Measurements from ENCODE around the gene UNC13A. TPM values are rescaled to one million over a fixed set of nuclear protein-coding genes. Genes with fewer than 3 reads are reported as not detected.

The UNC13A gene
- total and polyA plus RNA-seq, 12 donors = 0.02 to 0.72 (median 0.06) TPM; not detected in 2

DNA sequence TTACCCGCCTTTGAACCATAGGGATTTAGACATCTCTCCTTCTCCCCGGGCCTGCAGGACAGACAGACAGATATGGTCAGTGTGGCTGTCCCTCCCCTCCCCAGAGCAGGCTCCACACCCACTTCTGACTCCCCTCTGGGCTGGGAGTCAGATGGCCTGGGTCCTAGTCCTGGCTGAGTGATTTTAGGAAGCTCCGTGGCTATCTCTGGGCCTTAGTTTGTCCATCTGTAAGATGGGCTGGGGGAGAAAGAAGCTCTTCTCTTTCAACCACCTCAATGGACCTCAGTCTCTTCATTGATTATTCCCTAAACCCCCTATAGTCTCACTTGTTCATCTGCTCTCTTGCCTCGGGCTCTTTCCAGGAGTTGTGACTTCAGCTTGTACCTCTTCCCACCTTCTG, 35.5 kb downstream of the UNC13A start:
- no peaks in the 10 kb centered on the region for H3K36me3 ChIP-seq
- ATAC-seq (no peak), DNase-seq (no peak)
- no peak overlapping the region for H3K27ac ChIP-seq
- WGBS, 2 donors = 81 to 93% methylated on average over 4 of the region's 4 CpGs
- no peaks in the 10 kb centered on the region for H3K27me3 ChIP-seq
- no peak overlapping the region for H3K4me3 ChIP-seq
- peaks cover 0 to 13% (median 0%) of the 10 kb centered on the region in 11 donors for H3K9me3 ChIP-seq
- H3K4me1 ChIP-seq = no peaks in the 10 kb centered on the region
- TF ChIP-seq, protein P1, sequence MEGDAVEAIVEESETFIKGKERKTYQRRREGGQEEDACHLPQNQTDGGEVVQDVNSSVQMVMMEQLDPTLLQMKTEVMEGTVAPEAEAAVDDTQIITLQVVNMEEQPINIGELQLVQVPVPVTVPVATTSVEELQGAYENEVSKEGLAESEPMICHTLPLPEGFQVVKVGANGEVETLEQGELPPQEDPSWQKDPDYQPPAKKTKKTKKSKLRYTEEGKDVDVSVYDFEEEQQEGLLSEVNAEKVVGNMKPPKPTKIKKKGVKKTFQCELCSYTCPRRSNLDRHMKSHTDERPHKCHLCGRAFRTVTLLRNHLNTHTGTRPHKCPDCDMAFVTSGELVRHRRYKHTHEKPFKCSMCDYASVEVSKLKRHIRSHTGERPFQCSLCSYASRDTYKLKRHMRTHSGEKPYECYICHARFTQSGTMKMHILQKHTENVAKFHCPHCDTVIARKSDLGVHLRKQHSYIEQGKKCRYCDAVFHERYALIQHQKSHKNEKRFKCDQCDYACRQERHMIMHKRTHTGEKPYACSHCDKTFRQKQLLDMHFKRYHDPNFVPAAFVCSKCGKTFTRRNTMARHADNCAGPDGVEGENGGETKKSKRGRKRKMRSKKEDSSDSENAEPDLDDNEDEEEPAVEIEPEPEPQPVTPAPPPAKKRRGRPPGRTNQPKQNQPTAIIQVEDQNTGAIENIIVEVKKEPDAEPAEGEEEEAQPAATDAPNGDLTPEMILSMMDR (IDR thresholded peaks at IDR 0.05) = no peak
- intact Hi-C loops (cut with DNase I) = no loop called here

DNA sequence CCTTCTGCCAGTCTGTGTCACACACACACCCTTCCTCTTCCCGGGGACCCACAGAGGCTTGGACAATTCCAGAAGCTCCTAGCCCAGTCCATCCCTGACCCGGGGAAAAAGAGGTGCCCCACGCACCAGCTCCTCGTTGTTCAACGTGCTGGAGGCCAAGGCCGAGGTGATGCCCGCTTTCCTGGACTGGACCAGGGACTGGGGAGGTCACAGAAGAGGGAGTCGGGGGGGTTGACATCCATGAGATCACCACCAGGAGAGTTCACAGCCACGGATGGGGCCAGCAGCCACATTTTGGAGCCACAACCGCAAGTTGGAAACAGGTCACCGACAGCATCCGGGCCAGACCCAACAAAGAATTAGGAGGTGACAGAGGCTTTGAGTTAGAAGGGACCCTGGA, 39.4 kb downstream of the UNC13A start:
- no peaks in the 10 kb centered on the region for H3K4me1 ChIP-seq
- no peak overlapping the region for H3K27ac ChIP-seq
- ATAC-seq = no peak
- peaks cover 0 to 4% (median 0%) of the 10 kb centered on the region in 11 donors for H3K9me3 ChIP-seq
- TF ChIP-seq, protein P1 (IDR thresholded peaks at IDR 0.05) = no peak
- intact Hi-C loops (cut with DNase I) = no loop called here
- no peak for DNase-seq
- 79 to 81% methylated on average over 12 of the region's 12 CpGs for WGBS, 2 donors
- no peaks in the 10 kb centered on the region for H3K36me3 ChIP-seq
- H3K27me3 ChIP-seq = peaks cover 0 to 28% (median 18%) of the 10 kb centered on the region in 7 donors
- no peak overlapping the region for H3K4me3 ChIP-seq

DNA sequence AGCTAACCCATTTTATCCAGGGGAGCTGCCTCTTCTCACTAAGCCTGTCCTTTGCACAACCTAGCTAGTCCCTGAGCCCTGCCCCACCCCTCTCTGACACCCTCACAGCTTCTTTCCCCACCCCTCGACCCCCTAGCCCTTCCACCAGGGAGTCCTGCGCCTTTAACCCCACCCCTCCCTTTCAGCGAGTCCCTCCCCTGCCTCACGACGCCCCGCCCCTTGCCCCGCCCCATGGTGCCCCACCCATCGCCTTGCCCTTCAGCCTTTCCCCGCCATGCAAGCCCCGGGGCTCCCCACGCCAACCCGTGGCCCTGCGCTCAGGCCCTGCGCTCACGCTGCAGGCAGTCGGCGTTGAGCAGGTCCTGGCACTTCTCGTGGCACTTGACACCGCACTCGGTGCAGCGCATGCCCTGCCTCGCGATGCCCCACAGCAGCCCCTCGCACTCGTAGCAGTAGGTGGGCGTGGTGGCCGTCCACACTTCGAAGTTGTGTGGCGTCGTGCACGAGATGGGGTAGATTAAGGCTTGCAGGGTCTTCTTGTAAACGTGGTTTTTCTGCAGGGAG, 40.0 kb downstream of the UNC13A start:
- intact Hi-C loops (cut with DNase I) = no loop called here
- Histone ChIP-seq H3K4me1 (no peaks in the 10 kb centered on the region), H3K36me3 (no peaks in the 10 kb centered on the region), H3K27ac (no peak overlapping the region), H3K27me3 (peaks cover 0 to 31% (median 18%) of the 10 kb centered on the region in 7 donors), H3K9me3 (no peaks in the 10 kb centered on the region), H3K4me3 (no peak overlapping the region)
- ATAC-seq (no peak), DNase-seq (no peak)
- TF ChIP-seq, protein P1 (IDR thresholded peaks at IDR 0.05) = no peak
- 75 to 77% methylated on average over 27 to 32 of the region's 32 CpGs for WGBS, 2 donors

DNA sequence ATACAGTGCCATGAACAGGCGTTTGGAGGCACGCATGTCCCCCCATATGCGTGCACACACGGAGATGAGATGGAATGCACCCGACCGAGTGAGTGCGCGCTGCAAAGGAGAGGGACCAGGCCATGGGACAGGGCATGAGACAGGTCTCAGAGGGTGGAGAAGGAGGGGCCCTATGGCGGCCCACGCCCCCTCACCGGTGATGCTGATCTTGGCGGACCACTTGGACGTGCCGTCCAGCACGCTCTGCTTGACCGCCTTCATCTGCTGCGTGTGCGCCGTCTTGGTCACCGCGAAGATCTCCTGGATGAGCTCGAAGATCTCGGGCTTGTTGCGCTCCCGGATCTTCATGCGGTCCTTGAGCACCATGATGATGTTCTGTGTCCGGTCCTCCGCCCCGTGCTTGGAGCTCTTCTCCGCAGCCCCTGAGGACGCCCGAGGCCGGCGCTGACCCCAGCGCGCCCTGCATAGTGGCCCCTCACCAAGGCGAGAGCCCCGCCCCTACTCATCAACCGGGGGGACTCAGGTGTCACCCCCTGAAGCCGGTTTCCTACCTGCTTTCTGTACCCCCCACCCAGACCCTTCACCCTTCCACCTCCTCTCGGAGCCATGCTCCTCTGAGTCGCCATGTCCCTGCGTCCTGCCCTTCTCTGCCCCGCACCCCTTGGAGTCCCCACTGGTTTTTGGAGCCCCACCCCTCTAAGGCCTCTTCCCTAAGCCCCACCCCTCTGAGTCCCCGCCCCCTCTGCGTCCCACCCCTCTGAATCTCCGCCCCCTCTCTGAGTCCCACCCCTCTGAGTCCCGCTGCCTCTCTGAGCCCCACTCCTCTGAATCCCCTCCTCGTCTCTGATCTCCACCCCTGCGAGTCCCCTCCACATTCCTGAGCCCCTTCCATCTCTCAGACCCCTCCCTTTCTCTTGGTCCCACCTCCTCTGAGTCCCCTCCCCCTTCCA, 40.8 kb downstream of the UNC13A start:
- Histone ChIP-seq H3K36me3 (no peaks in the 10 kb centered on the region), H3K27ac (no peak overlapping the region), H3K27me3 (peaks cover 0 to 35% (median 18%) of the 10 kb centered on the region in 7 donors), H3K4me1 (no peaks in the 10 kb centered on the region), H3K9me3 (no peaks in the 10 kb centered on the region), H3K4me3 (no peak overlapping the region)
- no peak for DNase-seq
- intact Hi-C loops (cut with DNase I) = no loop called here
- peak in 1 of 8 donors; percentile 29 for ATAC-seq
- 86 to 88% methylated on average over 46 to 50 of the region's 50 CpGs for WGBS, 2 donors
- TF ChIP-seq, protein P1 (IDR thresholded peaks at IDR 0.05) = no peak
